Gastrocnemius medialis (tissue), 4 donors: ENCODE data around the gene WDR45B. TPM values are rescaled to one million over a fixed set of nuclear protein-coding genes. Genes with fewer than 3 reads are reported as not detected.

Experiments
- ATAC-seq, 2 donors: fragments of 150-250 bp; one replicate each; pipeline ENCODE4 v1.9.1; 2016
- DNase-seq, 2 donors: peaks; one replicate each; pipeline ENCODE4 v3.0.0-alpha.2; 2019
- H3K27ac ChIP-seq, 4 donors: fragments of 200-600 bp; sonication (generic); 1 replicate in 1 of 4; 2 replicates in 3 of 4; pipeline ENCODE4 v1.5.1; 2016 to 2018; ENCODE audit warnings: mild to moderate bottlenecking in 2 of 4, moderate library complexity in 1 of 4
- H3K27me3 ChIP-seq, 3 donors: fragments of 200-600 bp; sonication (generic) in 2 of 3; 1 replicate in 1 of 3; 2 replicates in 2 of 3; pipeline versions ENCODE4 v1.5.1 to v1.6.0; 2016 to 2019; ENCODE audit warnings: mild to moderate bottlenecking in 1 of 3, moderate library complexity in 1 of 3
- H3K36me3 ChIP-seq, 2 donors: fragments of 200-600 bp; sonication (generic) in 1 of 2; one replicate each; pipeline ENCODE4 v1.5.1; 2017 to 2018
- H3K4me1 ChIP-seq, 2 donors: fragments of 200-600 bp; sonication (generic) in 1 of 2; one replicate each; pipeline ENCODE4 v1.5.1; 2016 to 2017; ENCODE audit warnings: mild to moderate bottlenecking in 2 of 2
- H3K4me3 ChIP-seq, 4 donors: fragments of 200-600 bp; sonication (generic) in 3 of 4; 1 replicate in 1 of 4; 2 replicates in 3 of 4; pipeline ENCODE4 v1.5.1; 2016 to 2019; ENCODE audit warnings: mild to moderate bottlenecking in 2 of 4
- H3K9me3 ChIP-seq, 3 donors: fragments of 200-600 bp; sonication (generic) in 2 of 3; 1 replicate in 1 of 3; 2 replicates in 2 of 3; pipeline ENCODE4 v1.5.1; 2016 to 2019
- POLR2A ChIP-seq, 2 donors: fragments of 450-650 bp; IDR thresholded peaks; one replicate each; pipeline ENCODE4 v1.6.1; 2017; ENCODE audit warnings: antibody characterized with exemption in 2 of 2, mild to moderate bottlenecking in 2 of 2, moderate library complexity in 2 of 2
- in situ Hi-C, 4 donors: fragments of 200-750 bp; cut with MboI; loops; one replicate each; pipeline versions ENCODE4 v1.15.0 to v1.8.0; 2017; ENCODE audit warnings: low sequenced_read_pairs in 4 of 4
- intact Hi-C: fragments of 100-400 bp; cut with DNase I; formaldehyde crosslinking; loops from one replicate; pipeline ENCODE4 v1.15.1; 2023; ENCODE audit warnings: low total_unique reads
- total RNA-seq, 4 donors: library from RNA; depleted of rRNA; stranded (reverse); fragments of >200 nt; gene quantifications; one replicate each; pipeline versions ENCODE4 v1.1.0 to v1.2.3, GENCODE V29; 2016
- TF ChIP-seq, protein P1 (sequence below), 5 experiments: fragments of 450-650 bp in 3 of 5; fragments of 200-600 bp in 2 of 5; sonication (generic) in 2 of 5; IDR thresholded peaks in 4 of 5; conservative IDR thresholded peaks in 1 of 5; 1 replicate in 4 of 5; 2 replicates in 1 of 5; pipeline ENCODE4 v1.5.1; 2016 to 2019; ENCODE audit warnings: antibody characterized with exemption in 5 of 5, mild to moderate bottlenecking in 3 of 5, moderate library complexity in 3 of 5

Gene WDR45B
- total RNA-seq, 4 donors from 2014 or later, result 28.0 to 39.2 (median 34.8) TPM

DNA sequence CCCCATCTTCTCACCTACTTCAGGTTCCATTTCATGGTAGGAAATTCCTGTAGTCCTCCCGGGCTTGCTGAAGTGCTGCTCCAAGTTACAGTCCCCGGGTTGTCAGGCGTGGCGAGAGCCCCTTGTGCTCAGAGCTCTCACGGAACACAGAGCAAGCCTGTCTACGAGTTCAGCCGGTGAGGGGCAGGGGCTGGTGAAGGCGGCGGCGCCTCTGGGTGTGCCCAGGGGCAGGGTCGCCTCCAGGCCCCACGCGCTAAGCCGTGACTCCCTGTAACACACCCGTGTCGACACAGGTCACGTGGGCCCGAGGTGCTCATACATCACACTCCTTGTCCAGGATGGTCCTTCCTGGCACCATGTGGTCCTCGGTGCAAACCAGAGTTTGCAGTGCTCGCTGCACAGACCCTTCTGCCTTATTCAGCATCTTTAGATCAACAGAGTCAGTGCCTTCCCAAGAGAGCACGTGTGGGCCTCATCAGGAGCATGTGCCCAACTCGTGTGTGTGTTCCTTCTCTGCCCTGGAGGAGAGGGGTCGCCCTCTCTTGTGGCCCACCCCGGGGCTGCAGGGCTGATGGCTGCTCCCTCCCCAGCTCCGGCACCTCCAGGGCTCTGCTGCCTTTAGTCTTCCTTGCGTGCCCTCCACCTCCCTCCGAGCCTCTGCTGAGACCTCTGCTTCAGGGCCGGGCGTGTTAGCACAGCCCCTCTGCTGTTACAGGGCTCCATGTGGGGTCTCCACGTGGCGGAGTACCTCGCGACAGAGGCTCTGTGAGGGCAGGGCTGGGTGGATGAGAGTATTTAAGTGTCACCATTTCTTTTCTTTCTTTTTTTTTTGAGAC is 51.2 kb downstream of the WDR45B start:
- H3K4me1 ChIP-seq, result peaks cover 26 to 37% of the 10 kb centered on the region in 2 donors
- no peak overlapping the region for H3K27ac ChIP-seq
- no peak overlapping the region for H3K4me3 ChIP-seq
- in situ Hi-C loops, result no loop called here
- intact Hi-C loops, result no loop called here
- ATAC-seq (no peak), DNase-seq (no peak)
- no peak for TF ChIP-seq POLR2A (IDR thresholded peaks at IDR 0.05)
- TF ChIP-seq, protein P1, sequence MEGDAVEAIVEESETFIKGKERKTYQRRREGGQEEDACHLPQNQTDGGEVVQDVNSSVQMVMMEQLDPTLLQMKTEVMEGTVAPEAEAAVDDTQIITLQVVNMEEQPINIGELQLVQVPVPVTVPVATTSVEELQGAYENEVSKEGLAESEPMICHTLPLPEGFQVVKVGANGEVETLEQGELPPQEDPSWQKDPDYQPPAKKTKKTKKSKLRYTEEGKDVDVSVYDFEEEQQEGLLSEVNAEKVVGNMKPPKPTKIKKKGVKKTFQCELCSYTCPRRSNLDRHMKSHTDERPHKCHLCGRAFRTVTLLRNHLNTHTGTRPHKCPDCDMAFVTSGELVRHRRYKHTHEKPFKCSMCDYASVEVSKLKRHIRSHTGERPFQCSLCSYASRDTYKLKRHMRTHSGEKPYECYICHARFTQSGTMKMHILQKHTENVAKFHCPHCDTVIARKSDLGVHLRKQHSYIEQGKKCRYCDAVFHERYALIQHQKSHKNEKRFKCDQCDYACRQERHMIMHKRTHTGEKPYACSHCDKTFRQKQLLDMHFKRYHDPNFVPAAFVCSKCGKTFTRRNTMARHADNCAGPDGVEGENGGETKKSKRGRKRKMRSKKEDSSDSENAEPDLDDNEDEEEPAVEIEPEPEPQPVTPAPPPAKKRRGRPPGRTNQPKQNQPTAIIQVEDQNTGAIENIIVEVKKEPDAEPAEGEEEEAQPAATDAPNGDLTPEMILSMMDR (IDR thresholded peaks at IDR 0.05 in 4 of 5, conservative IDR thresholded peaks at IDR 0.05 in 1 of 5), result no peak
- no peaks in the 10 kb centered on the region for H3K9me3 ChIP-seq
- H3K27me3 ChIP-seq, result no peaks in the 10 kb centered on the region
- peaks cover 0 to 19% of the 10 kb centered on the region in 2 donors for H3K36me3 ChIP-seq

DNA sequence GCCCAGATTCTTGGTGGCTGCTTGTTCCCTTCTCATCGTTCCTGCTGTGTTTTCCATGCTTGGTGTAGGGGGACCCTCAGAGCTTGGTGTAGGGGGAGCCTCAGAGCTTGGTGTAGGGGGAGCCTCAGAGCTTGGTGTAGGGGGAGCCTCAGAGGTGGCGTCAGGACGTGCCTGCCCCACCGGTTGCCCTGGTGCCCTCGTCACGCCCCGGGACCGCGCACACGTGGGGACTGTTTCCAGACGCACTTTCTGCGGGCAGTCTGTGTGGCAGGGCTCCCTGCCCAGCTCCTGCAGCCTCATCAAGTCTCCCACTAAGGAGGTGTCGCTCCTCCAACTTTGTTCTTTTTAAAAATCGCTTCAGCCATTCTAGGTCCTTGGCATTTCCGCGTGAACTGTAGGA is 51.9 kb downstream of the WDR45B start:
- H3K27me3 ChIP-seq, result no peaks in the 10 kb centered on the region
- in situ Hi-C loops, result no loop called here
- peaks cover 0 to 11% of the 10 kb centered on the region in 2 donors for H3K36me3 ChIP-seq
- no peak overlapping the region for H3K4me3 ChIP-seq
- H3K27ac ChIP-seq, result no peak overlapping the region
- H3K4me1 ChIP-seq, result peaks cover 34 to 44% of the 10 kb centered on the region in 2 donors
- TF ChIP-seq, protein P1 (IDR thresholded peaks at IDR 0.05 in 4 of 5, conservative IDR thresholded peaks at IDR 0.05 in 1 of 5), result no peak
- no peak for TF ChIP-seq POLR2A (IDR thresholded peaks at IDR 0.05)
- no peak for ATAC-seq
- DNase-seq, result no peak
- no peaks in the 10 kb centered on the region for H3K9me3 ChIP-seq
- intact Hi-C loops, result no loop called here

DNA sequence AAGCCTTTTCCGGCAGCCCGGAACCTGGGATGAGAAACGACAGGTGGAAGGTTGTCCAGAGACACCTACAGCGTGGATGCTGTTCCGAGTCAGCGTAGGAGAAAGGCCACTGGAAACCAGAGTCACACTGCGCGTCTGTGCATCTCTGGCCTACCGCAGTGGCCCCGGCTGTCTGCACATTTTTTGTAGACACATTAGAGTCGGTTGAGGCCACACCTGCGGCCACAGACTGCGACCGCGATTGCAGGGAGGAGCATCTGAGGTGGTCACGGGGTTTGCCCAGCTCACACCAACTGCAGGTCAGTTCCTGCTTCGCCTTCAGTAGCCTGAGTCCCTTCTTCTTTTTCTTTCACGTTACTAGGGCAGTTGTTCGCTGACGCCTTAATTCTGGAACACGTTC is 52.4 kb downstream of the WDR45B start:
- in situ Hi-C loops (no loop called here), intact Hi-C loops (no loop called here)
- Histone ChIP-seq H3K9me3 (no peaks in the 10 kb centered on the region), H3K36me3 (peaks cover 0 to 11% of the 10 kb centered on the region in 2 donors), H3K4me1 (peaks cover 36 to 44% of the 10 kb centered on the region in 2 donors), H3K27me3 (no peaks in the 10 kb centered on the region), H3K4me3 (no peak overlapping the region), H3K27ac (no peak overlapping the region)
- TF ChIP-seq, protein P1 (IDR thresholded peaks at IDR 0.05 in 4 of 5, conservative IDR thresholded peaks at IDR 0.05 in 1 of 5), result no peak
- no peak for TF ChIP-seq POLR2A (IDR thresholded peaks at IDR 0.05)
- ATAC-seq (no peak), DNase-seq (no peak)

DNA sequence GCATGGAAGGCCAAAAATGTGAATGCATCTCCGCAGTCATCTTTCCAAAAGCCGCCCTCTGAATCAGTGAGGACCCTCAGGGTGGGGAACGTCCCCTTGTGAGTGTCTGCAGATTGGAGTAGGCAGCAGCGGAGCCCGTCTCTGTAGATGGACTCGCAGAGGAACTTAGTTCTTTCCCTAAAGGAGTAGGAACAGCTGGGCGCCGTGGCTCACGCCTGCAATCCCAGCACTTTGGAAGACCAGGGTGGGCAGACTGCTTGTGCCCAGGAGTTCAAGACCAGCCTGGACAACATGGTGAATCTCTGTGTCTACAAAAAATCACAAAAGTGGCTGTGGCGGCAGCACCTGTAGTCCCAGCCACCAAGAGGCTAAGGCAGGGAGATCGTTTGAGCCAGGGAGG is 53.7 kb downstream of the WDR45B start:
- intact Hi-C loops (no loop called here), in situ Hi-C loops (no loop called here)
- DNase-seq (no peak), ATAC-seq (no peak)
- TF ChIP-seq, protein P1 (IDR thresholded peaks at IDR 0.05 in 4 of 5, conservative IDR thresholded peaks at IDR 0.05 in 1 of 5), result no peak
- no peak for TF ChIP-seq POLR2A (IDR thresholded peaks at IDR 0.05)
- no peaks in the 10 kb centered on the region for H3K9me3 ChIP-seq
- H3K36me3 ChIP-seq, result peaks cover 0 to 11% of the 10 kb centered on the region in 2 donors
- H3K27ac ChIP-seq, result no peak overlapping the region
- H3K4me3 ChIP-seq, result no peak overlapping the region
- H3K4me1 ChIP-seq, result peaks cover 31 to 38% of the 10 kb centered on the region in 2 donors
- no peaks in the 10 kb centered on the region for H3K27me3 ChIP-seq
